Smooth muscle cell of the brain vasculature (primary cell): ENCODE data around the gene KIF2C.
"Not testable (repeated sequence)": the region's sequence is repeated elsewhere in the genome, so short reads cannot be mapped to it uniquely, and the experiment has no call there.

Experiments used
- DNase-seq: peaks from one replicate; pipeline ENCODE4 v3.0.0-alpha.2; 2012; ENCODE audit warnings: low read depth, low spot score

KIF2C gene

DNA sequence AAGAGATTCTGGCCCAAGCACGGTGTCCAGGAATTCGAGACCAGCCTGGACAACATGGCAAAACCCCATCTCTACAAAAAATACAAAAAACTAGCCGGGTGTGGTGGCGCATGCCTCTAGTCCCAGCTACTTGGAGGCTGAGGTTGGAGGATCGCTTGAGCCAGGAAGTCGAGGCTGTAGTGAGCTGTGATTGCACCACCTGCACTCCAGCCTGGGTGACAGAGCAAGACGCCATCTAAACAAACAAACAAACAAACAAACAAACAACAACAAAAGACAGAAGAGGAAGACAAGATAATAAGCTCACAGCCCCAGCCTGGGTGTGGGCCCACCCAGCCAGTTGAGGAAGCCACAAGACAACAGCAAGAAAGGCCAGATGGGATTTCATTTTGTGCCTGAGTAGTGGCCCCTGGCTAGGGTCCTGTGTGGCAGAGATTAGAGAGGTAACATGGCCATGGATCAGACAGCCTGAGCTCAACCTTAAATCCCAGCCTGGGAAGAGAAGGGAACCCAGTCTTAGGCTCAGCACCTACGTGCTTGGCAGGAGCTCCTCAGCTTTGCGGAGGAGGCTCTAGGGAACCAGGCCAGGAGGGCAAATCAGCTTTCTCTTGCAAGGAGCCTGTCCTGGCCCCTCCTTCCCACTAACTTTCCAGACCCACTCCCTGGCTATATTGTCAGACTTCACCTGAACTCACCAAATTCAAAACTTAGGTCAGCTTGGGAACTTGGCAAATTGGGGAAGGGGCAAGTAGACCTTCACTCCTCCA, 53.3 kb downstream of the KIF2C start:
- DNase-seq = no peak

DNA sequence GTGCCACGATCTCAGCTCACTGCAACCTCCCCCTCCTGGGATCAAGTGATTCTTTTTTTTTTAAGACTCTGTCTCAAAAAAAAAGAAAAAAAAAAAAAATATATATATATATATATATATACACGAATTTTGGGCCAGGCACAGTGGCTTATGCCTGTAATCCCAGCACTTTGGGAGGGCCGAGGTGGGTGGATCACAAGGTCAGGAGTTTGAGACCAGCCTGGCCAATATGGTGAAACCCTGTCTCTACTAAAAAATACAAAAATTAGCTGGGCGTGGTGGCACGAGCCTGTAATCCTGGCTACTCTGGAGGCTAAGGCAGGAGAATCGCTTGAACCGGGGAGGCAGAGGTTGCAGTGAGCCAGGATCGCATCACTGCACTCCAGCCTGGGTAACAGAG, 58.2 kb downstream of the KIF2C start:
- not testable (repeated sequence) for DNase-seq

DNA sequence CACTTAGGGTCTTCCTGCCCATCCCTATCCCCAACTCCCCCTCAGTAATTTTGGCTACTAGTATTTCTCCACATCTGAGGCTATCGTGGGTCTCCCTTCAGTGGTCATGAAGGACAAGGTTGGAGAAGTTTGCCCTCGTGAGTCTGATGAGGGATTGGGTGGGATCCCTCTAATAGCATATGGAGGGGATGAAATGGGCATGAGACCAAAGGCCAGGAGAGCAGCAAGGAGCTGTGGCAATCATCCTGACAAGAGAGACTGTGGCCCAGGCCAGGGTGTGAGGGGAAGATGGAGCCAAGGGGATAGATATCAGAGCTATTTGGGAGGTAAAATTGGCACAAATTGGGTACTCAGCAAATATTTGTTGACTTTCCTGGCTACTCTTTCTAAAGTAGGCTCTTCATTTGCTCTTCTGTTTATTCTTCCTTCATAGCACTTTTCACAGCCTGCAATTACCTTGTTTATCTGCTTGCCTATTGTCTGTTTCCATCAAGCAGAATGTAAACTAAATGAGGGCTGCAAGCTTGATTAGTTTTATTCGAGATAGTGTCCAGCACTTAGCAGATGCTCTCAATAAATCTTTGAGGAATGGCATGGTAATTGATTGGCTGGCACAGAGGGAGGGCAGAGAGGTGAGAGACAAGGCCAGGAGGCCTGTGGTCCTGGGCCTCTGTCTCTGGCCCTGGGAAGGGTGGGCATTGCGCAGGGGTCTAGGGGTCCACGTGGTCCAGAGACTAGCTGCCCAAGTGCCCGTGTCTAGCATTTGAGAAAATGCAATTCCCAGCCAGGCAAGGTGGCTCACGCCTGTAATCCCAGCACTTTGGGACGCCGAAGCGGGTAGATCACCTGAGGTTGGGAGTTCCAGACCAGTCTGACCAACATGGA, 59.1 kb downstream of the KIF2C start:
- DNase-seq = no peak

DNA sequence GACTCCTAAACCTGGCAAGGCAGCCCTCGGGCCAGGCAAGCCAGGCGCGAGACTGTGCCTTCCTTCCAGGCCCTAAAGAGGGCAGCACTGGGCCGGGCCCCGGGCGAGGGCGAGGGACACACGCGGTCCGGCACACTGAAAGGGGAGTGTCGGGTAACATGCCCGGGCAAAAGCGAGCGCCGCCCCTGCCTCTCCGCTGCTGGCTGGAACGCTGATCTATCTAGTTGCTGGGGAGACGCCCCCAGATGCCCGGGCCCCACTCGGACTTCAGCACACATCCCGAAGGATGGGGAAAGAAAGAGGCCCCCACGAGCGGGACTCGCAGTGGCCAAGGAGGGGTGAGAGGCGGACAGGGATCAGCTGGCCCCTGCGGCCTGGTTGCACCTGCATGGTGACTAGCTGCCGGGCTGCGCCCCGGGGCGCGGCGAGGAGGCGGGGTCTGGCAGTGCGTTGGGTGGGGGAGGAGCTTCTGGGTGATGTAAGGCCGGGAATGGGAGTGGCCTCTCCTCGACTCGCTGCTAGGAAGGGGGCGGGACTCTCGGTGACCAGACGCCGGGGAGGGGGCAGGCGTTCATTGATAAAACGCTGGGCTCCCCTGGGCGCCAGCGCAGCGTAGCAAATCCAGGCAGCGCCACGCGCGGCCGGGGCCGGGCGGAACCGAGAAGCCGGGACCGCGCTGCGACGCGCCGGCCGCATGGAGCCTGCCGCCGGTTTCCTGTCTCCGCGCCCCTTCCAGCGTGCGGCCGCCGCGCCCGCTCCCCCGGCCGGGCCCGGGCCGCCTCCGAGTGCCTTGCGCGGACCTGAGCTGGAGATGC, 60.3 kb downstream of the KIF2C start, which contains the start of gene PLK3:
Gene PLK3 (plus strand): TSS at position 608 of the 815 bp plus-strand sequence. CDS start 87 bp downstream, at position 695.
- DNase-seq = peak; percentile 96

DNA sequence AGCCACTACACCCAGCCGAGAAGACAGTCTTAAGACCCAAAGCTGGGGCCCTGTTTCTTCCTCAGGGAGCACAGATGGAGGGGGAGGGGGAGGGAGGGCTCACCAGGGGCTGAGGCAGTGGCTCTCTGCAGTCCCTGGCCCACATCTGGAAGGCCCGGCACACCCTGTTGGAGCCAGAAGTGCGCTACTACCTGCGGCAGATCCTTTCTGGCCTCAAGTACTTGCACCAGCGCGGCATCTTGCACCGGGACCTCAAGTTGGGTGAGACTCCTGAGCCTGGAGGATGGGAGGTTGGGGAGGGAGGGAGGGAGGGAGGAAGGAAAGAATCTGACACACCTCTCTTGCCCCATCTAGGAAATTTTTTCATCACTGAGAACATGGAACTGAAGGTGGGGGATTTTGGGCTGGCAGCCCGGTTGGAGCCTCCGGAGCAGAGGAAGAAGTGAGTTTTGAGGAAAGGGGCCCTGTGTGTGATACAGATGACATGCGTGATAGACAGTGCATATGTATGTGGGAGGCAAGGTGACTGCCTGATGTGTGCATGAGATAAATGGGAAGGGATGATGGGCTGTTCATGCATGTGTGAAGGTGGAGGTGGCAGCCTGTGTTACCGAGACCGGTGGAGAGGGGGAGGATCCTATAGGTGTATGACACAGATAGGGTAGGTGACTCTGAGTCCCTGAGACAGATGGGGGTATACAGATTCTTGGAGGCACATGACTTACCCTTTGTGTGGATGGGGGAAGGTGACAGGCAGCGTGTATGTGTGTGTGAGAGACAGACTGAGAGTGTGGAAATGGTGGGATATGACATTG, 62.1 kb downstream of the KIF2C start:
- no peak for DNase-seq

DNA sequence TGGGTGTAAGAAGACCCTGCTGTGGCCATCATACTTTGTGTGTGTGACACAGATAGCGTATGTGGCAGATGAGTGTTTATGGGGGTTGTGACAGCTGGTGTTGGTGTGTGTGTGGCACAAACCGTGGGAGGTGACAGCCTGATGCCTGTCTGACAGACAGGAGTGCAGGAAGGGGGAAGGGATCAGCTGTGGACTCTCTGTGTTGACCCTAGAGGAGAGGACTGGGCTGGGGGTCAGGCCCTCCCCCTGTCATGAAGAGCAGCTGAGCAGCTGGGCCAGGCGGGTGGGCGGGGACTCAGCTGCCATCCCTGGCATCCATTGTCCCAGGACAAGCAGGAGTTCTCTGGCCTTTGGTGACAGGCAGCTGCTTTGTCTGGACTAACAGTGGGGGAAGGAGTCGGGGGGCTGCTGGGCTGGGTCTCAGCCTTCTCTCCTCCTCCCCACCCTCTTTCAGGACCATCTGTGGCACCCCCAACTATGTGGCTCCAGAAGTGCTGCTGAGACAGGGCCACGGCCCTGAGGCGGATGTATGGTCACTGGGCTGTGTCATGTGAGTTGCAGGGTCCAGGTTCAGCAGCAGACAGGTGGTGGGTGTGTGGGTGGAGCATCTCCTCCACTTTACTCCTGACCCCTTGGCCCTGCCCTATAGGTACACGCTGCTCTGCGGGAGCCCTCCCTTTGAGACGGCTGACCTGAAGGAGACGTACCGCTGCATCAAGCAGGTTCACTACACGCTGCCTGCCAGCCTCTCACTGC, 62.8 kb downstream of the KIF2C start:
- DNase-seq = no peak

DNA sequence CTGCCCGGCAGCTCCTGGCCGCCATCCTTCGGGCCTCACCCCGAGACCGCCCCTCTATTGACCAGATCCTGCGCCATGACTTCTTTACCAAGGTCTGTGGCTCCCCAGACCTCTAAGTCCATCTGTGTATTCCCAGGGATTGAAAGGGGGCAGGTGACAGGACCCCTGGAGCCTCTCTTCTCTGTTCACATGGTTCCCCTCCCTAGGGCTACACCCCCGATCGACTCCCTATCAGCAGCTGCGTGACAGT, 63.4 kb downstream of the KIF2C start:
- DNase-seq = no peak

DNA sequence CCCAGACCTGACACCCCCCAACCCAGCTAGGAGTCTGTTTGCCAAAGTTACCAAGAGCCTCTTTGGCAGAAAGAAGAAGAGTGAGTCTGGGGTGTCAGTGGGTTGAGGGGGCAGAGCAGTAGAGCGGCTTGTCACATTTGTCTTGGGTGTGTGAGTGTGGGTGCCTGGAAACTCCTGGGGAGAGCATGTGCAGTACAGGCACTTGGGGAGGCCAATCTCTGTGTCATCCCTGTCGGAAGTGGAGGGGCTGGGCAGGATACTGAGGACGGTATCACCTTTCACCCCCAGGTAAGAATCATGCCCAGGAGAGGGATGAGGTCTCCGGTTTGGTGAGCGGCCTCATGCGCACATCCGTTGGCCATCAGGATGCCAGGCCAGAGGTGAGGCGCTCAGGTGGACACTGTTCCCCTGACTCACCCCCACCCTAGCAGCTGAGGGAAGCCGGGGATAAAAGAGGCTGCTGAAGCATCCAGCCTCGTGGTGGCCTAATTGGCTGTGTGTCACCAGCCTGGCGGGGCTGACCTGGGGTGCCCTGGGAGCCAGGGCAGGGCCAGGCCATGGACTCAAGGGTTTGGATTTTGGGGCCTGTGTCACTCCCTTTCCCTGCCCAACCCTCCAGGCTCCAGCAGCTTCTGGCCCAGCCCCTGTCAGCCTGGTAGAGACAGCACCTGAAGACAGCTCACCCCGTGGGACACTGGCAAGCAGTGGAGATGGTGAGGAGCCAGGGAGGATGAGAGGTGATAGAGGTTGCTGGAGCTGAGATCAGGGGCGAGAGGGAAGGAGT, 63.9 kb downstream of the KIF2C start:
- no peak for DNase-seq

DNA sequence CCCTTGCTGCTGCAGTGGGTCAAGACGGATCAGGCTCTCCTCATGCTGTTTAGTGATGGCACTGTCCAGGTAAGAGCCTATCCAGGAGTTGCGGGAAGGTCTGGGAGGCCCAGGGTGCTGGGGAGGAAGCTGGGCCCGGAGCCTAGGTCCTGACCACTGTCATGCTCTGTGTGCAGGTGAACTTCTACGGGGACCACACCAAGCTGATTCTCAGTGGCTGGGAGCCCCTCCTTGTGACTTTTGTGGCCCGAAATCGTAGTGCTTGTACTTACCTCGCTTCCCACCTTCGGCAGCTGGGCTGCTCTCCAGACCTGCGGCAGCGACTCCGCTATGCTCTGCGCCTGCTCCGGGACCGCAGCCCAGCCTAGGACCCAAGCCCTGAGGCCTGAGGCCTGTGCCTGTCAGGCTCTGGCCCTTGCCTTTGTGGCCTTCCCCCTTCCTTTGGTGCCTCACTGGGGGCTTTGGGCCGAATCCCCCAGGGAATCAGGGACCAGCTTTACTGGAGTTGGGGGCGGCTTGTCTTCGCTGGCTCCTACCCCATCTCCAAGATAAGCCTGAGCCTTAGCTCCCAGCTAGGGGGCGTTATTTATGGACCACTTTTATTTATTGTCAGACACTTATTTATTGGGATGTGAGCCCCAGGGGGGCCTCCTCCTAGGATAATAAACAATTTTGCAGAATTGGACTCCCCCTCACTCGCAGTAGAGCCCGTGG, 65.8 kb downstream of the KIF2C start:
- no peak for DNase-seq

DNA sequence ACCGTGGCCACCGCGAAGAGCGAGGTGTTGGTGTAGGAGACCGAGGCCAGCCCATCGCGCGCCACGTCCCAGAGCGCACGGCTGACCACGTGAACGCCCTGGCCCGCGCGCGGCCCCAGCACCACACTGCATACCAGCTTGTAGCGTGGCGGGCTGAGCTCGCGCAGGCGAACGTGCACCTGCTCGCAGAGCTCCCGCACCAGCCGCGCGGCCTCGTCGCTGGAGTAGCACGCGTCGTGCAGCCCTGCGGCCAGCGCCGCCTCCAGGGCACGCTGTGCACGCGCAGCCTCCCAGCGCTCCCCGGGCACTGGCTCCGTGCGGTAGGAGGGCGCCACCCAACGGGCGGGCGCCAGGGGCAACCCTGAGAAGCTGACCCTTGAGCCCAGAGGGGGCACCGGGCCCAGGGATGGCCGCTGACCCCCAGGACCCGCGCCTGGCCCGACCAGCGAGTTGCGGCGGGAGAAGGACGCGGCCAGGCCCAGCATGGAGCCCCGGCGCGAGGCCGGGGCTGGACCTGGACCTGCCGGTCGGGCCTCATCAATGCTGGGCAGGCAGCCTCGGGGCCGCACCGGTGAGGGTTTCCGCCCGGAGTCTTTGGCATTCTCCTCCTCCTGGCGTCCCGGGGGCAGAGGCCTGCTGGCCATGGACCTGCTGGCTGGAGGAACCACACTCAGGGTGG, 66.5 kb downstream of the KIF2C start:
- no peak for DNase-seq

DNA sequence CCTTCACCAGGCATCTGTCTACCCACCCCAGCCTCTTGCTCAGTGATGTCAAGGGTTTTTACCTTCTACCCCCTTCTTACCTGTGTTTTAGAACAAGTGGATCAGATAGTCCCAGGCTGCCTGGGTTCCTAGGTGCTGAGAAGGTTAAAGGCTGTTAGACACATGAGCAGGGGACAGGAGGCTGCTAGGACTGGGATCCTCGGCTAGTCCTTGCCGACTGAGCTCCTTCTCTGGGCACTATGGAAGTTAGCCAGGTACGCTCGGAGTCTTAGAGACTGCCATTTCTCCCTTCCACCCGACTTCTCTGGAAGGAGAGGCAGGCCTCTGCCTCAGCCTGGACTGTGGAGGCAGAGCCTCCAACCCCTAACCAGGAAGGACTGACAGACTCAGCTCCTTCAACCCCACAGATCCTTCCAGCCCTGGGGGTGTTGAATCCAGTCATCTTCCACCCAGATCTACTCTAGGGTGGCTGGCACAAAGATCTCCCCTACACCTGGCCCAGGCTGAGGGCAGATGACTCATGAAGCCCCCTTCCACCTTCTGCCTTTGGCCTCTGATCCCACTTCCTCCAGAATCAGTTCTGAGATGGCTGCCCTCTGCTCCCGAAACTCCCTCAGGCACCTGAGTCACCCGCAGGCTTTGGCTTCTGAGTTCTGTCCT, 67.2 kb downstream of the KIF2C start, which contains the start of gene DYNLT4:
Gene DYNLT4 (minus strand): TSS at position 648 of the 660 bp plus-strand sequence. CDS start 683 bp downstream, outside the sequence.
- no peak for DNase-seq

DNA sequence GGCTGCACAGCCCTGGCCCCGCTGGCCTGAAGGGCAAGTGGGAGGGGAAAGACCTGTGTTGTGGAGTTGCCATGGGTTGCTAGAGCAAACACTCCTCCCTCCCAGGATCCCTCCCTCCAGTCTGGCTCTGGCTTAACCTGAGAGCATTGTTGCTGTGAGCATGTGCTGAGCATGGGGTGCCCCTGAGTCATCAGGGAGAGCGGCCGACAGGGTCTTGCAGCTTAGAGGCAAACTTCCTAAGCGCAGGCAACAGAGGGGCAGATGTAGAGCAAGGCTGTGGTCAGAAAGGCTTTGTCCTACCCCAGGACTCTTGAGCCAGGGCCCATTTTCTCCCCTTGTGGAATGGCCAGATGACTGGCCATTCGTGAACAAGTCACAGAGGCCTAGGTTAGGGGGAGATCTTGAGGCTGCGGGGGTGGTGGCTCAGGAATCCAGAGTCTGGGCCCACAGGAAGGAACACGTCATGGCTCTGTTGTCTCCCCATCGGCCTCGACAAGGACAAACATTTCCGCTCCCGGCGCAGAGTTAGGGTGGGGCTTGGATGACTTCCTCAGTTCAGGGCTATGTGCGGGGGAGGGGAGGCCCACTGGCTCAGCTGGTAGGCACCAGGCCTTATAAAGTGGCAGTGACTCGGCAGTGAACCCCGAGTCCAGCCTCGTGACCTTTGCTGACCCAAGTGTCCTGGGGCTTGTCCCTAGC, 67.9 kb downstream of the KIF2C start:
- peak; percentile 99 for DNase-seq

DNA sequence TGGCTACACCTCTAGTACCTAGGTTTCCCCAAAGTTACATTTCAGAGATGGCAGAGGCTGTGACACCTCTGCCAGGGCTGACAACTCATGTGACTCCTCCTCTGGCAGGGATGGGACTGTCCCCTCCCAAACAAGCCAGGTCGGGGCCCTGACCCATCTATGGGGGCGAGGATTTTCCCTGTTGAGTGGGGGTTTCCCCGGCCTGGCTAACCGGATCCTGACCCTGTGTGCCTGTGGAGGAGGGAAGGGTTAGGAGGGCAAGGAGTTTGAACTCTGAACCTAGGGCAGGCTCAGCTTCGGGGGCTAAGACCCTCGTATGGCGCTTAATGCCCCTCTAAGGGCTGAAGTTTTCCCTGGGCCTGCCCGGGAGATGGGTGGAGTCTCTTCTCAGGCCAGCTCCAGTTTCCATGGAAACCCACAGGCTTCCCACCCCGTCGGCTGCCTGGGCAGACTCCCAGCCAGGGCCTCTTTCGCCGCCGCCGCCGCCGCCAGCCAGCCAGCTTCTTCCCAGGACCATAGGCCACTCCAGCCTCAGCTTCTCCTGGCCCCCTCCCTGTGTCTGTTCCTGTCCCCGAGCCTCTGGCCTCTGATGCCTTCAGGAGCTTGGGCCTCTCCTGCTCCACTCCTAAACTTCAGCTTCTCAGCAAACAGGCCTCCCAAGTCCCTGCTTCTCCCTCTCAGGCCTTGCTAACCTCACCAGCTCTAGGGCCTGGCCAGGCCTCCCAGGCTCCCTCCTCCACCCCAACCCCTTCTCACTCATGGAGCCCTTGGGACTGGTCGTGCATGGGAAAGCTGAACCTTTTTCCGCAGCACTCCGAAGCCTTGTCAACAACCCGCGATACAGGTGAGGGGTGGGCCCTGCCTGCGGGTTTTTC, 68.7 kb downstream of the KIF2C start, which contains the start of gene BTBD19:
Gene BTBD19 (plus strand): TSS at position 461 of the 875 bp plus-strand sequence. CDS start 298 bp downstream, at position 759.
- DNase-seq = no peak

DNA sequence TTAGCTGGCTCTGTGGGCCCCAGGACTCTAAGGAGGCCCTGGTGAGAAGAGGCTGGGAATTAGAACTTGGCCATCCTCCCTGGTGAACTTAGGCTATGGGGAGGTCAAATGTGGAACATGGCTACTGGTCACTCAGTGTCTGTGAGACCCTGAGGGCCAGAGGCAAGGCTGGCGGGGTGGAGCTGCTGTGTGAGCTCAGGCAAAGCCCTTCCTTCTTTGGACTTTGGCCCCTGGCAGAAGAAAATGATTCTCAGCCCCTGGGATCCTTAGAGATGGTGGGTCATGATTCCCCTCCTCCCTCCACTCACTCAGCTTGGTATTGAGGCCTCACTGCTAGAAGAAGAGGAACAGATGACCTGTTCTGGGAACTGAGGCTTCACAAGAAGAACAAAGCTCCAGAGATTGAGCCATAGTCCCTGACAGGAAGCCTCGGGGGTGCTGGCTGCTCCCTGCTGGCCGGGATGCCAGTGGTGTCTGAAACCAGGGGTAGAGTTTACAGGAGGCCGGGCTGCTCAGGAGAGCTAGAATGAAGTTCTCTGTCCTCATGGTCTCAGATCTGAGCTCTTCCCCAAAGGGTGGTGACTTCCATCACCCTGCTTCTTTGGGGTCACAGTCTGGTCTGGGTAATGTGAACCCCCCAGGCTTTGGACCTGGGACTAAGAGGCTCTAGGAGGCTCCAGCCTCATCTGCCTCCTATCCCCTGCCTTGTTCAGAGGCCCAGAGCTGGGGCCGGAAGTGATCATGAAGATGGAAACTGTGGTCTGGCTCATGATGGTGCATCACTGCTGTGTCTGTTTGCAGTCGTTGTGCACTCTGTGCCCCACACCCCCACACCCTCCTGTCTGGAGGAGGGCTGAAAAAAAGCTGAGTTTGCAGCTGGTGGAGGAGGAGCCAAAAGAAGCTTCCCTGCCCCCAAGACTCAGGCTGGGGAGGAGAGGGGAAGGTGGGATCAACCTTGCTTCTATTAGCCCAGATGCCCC, 69.6 kb downstream of the KIF2C start:
- DNase-seq = no peak
